Endodermal cell (in vitro differentiated cells): ENCODE measurements around the gene PEX19. TPM values are rescaled to one million over a fixed set of nuclear protein-coding genes. Genes with fewer than 3 reads are reported as not detected.

ENCODE experiments used
- DNase-seq: peaks from one replicate; pipeline ENCODE4 v3.0.0-alpha.2; 2017
- H3K27ac ChIP-seq: 2 replicates; pipeline ENCODE4 v1.5.1; 2013; ENCODE audit warnings: mild to moderate bottlenecking, low read depth, low read length, moderate library complexity
- H3K27me3 ChIP-seq: 2 replicates; pipeline ENCODE4 v1.6.1; 2013; ENCODE audit warnings: mild to moderate bottlenecking, low read length, moderate library complexity; ENCODE audit not compliant: insufficient read depth, control insufficient read depth, poor library complexity, severe bottlenecking
- H3K36me3 ChIP-seq: 2 replicates; pipeline ENCODE4 v1.7.0; 2013; ENCODE audit warnings: mild to moderate bottlenecking, low read length, moderate library complexity; ENCODE audit not compliant: control insufficient read depth, insufficient read depth
- H3K4me1 ChIP-seq: one replicate; pipeline ENCODE4 v1.7.0; 2013; ENCODE audit warnings: low read length; ENCODE audit not compliant: control insufficient read depth, insufficient read depth
- H3K4me3 ChIP-seq: 2 replicates; pipeline ENCODE4 v1.5.1; 2013; ENCODE audit warnings: mild to moderate bottlenecking, low read length, moderate library complexity
- H3K9ac ChIP-seq: 2 replicates; pipeline ENCODE4 v1.6.1; 2013; ENCODE audit warnings: mild to moderate bottlenecking, low read length, moderate library complexity; ENCODE audit not compliant: poor library complexity, severe bottlenecking; ENCODE audit errors: extremely low read depth
- H3K9me3 ChIP-seq: 2 replicates; pipeline ENCODE4 v1.6.1; 2013; ENCODE audit warnings: mild to moderate bottlenecking, low read length, moderate library complexity; ENCODE audit not compliant: control insufficient read depth
- H3K27ac Mint-ChIP-seq: 2 replicates; pipeline ENCODE4 v1.8.0; 2020; ENCODE audit warnings: mixed read lengths
- H3K27me3 Mint-ChIP-seq: 2 replicates; pipeline ENCODE4 v1.8.0; 2021; ENCODE audit warnings: mild to moderate bottlenecking, mixed read lengths; ENCODE audit not compliant: insufficient read depth
- H3K36me3 Mint-ChIP-seq: 2 replicates; pipeline ENCODE4 v1.8.0; 2020; ENCODE audit warnings: low read depth, mixed read lengths
- H3K4me1 Mint-ChIP-seq: 2 replicates; pipeline ENCODE4 v1.8.0; 2020; ENCODE audit warnings: mixed read lengths
- H3K4me3 Mint-ChIP-seq: 2 replicates; pipeline ENCODE4 v1.8.0; 2020; ENCODE audit warnings: mild to moderate bottlenecking, moderate library complexity, mixed read lengths
- H3K9me3 Mint-ChIP-seq: 2 replicates; pipeline ENCODE4 v1.8.0; 2020; ENCODE audit warnings: mild to moderate bottlenecking, mixed read lengths
- CTCF ChIP-seq: fragments of 200-600 bp; sonication (generic); conservative IDR thresholded peaks from 2 replicates; pipeline ENCODE4 v1.5.0; 2021; ENCODE audit warnings: antibody characterized with exemption, mild to moderate bottlenecking
- WGBS, 2 experiments: methylation state at CpG; one replicate each; pipeline versions ENCODE4 v1.1.5 to v1.1.7; 2013; ENCODE audit warnings: missing lambda C conversion rate in 2 of 2, mixed read lengths in 1 of 2; ENCODE audit not compliant: insufficient coverage in 1 of 2, insufficient read length in 1 of 2; 5-methylcytosine and 5-hydroxymethylcytosine counted together
- total RNA-seq, 2 donors: library from RNA; stranded (reverse); fragmentation: NEBNext Ultra II Directional in 1 of 2; extraction: Animal tissue kit (Norgen Biotek cat#: 25700) in 1 of 2; gene quantifications; 2 replicates in 1 of 2; 3 replicates in 1 of 2; pipeline ENCODE4 v1.2.1, GENCODE V29; 2021

Gene PEX19
- total RNA-seq, 2 donors from 2014 or later, result 94.7 to 102 TPM

DNA sequence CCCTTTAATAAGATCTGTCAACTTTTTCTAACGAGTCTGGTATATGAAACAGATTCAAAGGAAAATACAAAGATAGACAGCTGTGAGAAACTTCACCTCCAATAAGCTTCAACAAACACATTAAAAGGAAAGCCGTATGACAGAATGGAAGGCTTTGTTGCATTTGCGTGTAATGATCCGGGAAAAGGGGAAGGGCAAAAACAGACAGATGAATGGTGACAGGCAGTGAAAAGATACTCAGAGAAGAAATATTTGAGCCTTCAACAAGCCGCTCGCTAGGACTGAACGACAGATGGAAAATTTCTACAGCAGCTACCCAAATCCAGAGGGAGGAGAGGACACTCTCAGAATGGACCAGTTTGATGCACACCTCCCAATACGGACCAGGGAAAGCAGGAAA, 43.3 kb upstream of the PEX19 start:
- no peaks in the 10 kb centered on the region for H3K4me1 Mint-ChIP-seq
- peaks cover 71% of the 10 kb centered on the region for H3K36me3 Mint-ChIP-seq
- no peak for TF ChIP-seq CTCF

DNA sequence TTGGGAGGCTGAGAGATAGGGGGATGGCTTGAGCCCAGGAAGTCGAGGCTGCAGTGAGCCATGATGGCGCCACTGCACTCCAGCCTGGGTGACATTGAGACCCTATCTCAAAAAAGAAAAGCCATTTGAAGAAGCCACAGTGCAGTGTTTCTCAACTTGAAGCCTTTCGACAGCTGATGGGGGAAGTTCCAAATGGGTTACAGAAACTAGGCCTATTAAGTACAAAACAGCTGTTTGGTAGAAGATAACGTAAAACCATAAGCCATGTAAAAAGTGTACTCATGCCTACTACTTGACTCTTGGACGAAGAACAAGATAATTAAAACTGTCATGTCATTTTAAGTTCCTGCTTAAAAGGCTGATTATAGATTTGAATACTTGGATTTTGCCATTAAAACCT, 41.5 kb upstream of the PEX19 start:
- no peak overlapping the region for H3K27ac Mint-ChIP-seq

More for the DNA sequence above, 43.3 kb upstream of the PEX19 start:
- no peaks in the 10 kb centered on the region for H3K9me3 ChIP-seq
- H3K27me3 ChIP-seq, result no peaks in the 10 kb centered on the region
- peaks cover 89% of the 10 kb centered on the region for H3K36me3 ChIP-seq
- no peak overlapping the region for H3K27ac ChIP-seq
- H3K4me3 Mint-ChIP-seq, result no peak overlapping the region
- DNase-seq, result no peak
- no peak overlapping the region for H3K9ac ChIP-seq
- H3K4me3 ChIP-seq, result no peak overlapping the region
- no peaks in the 10 kb centered on the region for H3K9me3 Mint-ChIP-seq
- H3K27ac Mint-ChIP-seq, result no peak overlapping the region
- 95 to 97% methylated on average over 4 to 8 of the region's 8 CpGs for WGBS, 2 experiments
- no peaks in the 10 kb centered on the region for H3K4me1 ChIP-seq
- no peaks in the 10 kb centered on the region for H3K27me3 Mint-ChIP-seq

GRCh38 chr1:160325252-160325651, 40.3 kb upstream of the PEX19 start:
- peaks cover 74% of the 10 kb centered on the region for H3K36me3 Mint-ChIP-seq
- H3K4me1 Mint-ChIP-seq, result no peaks in the 10 kb centered on the region
- H3K9me3 ChIP-seq, result no peaks in the 10 kb centered on the region
- H3K4me1 ChIP-seq, result no peaks in the 10 kb centered on the region
- no peak for DNase-seq
- no peak overlapping the region for H3K4me3 ChIP-seq
- H3K36me3 ChIP-seq, result peaks cover 90% of the 10 kb centered on the region
- no peaks in the 10 kb centered on the region for H3K27me3 Mint-ChIP-seq
- 95 to 100% methylated on average over 1 to 4 of the region's 4 CpGs for WGBS, 2 experiments
- H3K27me3 ChIP-seq, result no peaks in the 10 kb centered on the region
- no peak overlapping the region for H3K9ac ChIP-seq
- no peak overlapping the region for H3K27ac ChIP-seq
- no peak overlapping the region for H3K4me3 Mint-ChIP-seq
- H3K27ac Mint-ChIP-seq, result no peak overlapping the region
- H3K9me3 Mint-ChIP-seq, result no peaks in the 10 kb centered on the region
- no peak for TF ChIP-seq CTCF

More for the DNA sequence above, 41.5 kb upstream of the PEX19 start:
- Mint-ChIP-seq H3K36me3 (peaks cover 75% of the 10 kb centered on the region), H3K4me3 (no peak overlapping the region), H3K4me1 (no peaks in the 10 kb centered on the region), H3K9me3 (no peaks in the 10 kb centered on the region), H3K27me3 (no peaks in the 10 kb centered on the region)
- no peak overlapping the region for H3K27ac ChIP-seq
- H3K4me3 ChIP-seq, result no peak overlapping the region
- no peaks in the 10 kb centered on the region for H3K27me3 ChIP-seq
- TF ChIP-seq CTCF, result no peak
- no peak for DNase-seq
- no peaks in the 10 kb centered on the region for H3K4me1 ChIP-seq
- H3K9me3 ChIP-seq, result no peaks in the 10 kb centered on the region
- peaks cover 91% of the 10 kb centered on the region for H3K36me3 ChIP-seq
- 94 to 95% methylated on average over 5 of the region's 5 CpGs for WGBS, 2 experiments
- no peak overlapping the region for H3K9ac ChIP-seq
